Measurements from ENCODE around the gene SCARB2. TPM values are rescaled to one million over a fixed set of nuclear protein-coding genes. Genes with fewer than 3 reads are reported as not detected.
A peak's percentile ranks its signal among the peaks of the same experiment; 100 is the strongest.

Gene SCARB2
- total and polyA plus RNA-seq, 10 donors = 27.2 to 201 (median 141) TPM

- no peak for DNase-seq
- Histone ChIP-seq H3K36me3 (peaks cover 0 to 6% (median 0%) of the 10 kb centered on the region in 6 donors), H3K27ac (no peak overlapping the region), H3K9me3 (no peaks in the 10 kb centered on the region), H3K27me3 (replicated peaks in 1 of 7) (no peaks in the 10 kb centered on the region), H3K4me1 (peaks cover 30 to 100% (median 65%) of the 10 kb centered on the region in 6 donors), H3K4me3 (no peak overlapping the region)
- TF ChIP-seq, protein P1, sequence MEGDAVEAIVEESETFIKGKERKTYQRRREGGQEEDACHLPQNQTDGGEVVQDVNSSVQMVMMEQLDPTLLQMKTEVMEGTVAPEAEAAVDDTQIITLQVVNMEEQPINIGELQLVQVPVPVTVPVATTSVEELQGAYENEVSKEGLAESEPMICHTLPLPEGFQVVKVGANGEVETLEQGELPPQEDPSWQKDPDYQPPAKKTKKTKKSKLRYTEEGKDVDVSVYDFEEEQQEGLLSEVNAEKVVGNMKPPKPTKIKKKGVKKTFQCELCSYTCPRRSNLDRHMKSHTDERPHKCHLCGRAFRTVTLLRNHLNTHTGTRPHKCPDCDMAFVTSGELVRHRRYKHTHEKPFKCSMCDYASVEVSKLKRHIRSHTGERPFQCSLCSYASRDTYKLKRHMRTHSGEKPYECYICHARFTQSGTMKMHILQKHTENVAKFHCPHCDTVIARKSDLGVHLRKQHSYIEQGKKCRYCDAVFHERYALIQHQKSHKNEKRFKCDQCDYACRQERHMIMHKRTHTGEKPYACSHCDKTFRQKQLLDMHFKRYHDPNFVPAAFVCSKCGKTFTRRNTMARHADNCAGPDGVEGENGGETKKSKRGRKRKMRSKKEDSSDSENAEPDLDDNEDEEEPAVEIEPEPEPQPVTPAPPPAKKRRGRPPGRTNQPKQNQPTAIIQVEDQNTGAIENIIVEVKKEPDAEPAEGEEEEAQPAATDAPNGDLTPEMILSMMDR (IDR thresholded peaks at IDR 0.05 in 8 of 11, conservative IDR thresholded peaks at IDR 0.05 in 3 of 11) = no peak
- TF ChIP-seq POLR2A (IDR thresholded peaks at IDR 0.05) = no peak
- no peak for TF ChIP-seq POLR2AphosphoS5 (IDR thresholded peaks at IDR 0.05)
- intact Hi-C loops (cut with DNase I; ENCODE audit: low total_unique reads) = no loop called here
- WGBS, 5 donors = 93 to 100% (median 95%) methylated on average over 1 of the region's 1 CpG
These were observed 8.7 kb downstream of the SCARB2 start for GRCh38 chr4:76204936-76205335.

DNA sequence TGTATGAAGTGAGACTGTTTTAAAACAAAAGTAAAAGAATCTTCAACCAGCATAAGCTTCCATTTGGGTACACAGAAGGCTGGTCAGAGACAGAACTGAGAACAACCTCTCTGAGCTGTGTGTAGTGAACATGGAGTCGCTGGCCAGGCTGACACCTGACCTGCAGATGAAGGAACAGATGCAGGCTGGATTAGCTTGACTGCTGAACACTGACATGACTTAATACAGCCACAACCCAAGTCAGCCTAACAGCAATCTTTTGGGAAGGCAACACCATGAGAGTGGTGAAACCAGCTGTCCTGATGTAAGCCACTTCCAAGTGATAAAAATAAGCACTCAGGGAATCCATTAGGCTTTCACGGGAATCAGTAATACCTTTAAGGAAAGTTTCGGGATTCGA, 10.1 kb downstream of the SCARB2 start:
- H3K27me3 ChIP-seq (replicated peaks in 1 of 7) = no peaks in the 10 kb centered on the region
- H3K4me1 ChIP-seq = peaks cover 29 to 100% (median 64%) of the 10 kb centered on the region in 6 donors
- 78 to 93% (median 89%) methylated on average over 4 of the region's 4 CpGs for WGBS, 5 donors
- no peaks in the 10 kb centered on the region for H3K9me3 ChIP-seq
- intact Hi-C loops (cut with DNase I; ENCODE audit: low total_unique reads) = no loop called here
- TF ChIP-seq POLR2AphosphoS5 (IDR thresholded peaks at IDR 0.05) (no peak), POLR2A (IDR thresholded peaks at IDR 0.05) (no peak)
- TF ChIP-seq, protein P1 (IDR thresholded peaks at IDR 0.05 in 8 of 11, conservative IDR thresholded peaks at IDR 0.05 in 3 of 11) = no peak
- H3K4me3 ChIP-seq = no peak overlapping the region
- no peak for DNase-seq
- no peak overlapping the region for H3K27ac ChIP-seq
- H3K36me3 ChIP-seq = no peaks in the 10 kb centered on the region

GRCh38 chr4:76201276-76201675, 12.3 kb downstream of the SCARB2 start:
- TF ChIP-seq POLR2AphosphoS5 (IDR thresholded peaks at IDR 0.05) (no peak), POLR2A (IDR thresholded peaks at IDR 0.05) (no peak)
- TF ChIP-seq, protein P1 (IDR thresholded peaks at IDR 0.05 in 8 of 11, conservative IDR thresholded peaks at IDR 0.05 in 3 of 11) = no peak
- intact Hi-C loops (cut with DNase I; ENCODE audit: low total_unique reads) = no loop called here
- Histone ChIP-seq H3K36me3 (peaks cover 0 to 13% (median 0%) of the 10 kb centered on the region in 6 donors), H3K27ac (peak overlapping the region in 5 of 8 donors; percentile 1 to 82 (median 77)), H3K4me1 (peaks cover 35 to 100% (median 63%) of the 10 kb centered on the region in 6 donors), H3K9me3 (no peaks in the 10 kb centered on the region), H3K4me3 (no peak overlapping the region), H3K27me3 (replicated peaks in 1 of 7) (no peaks in the 10 kb centered on the region)
- no peak for DNase-seq
- WGBS, 5 donors = 96 to 98% (median 97%) methylated on average over 4 of the region's 4 CpGs

- Histone ChIP-seq H3K4me3 (no peak overlapping the region), H3K4me1 (peaks cover 37 to 100% (median 62%) of the 10 kb centered on the region in 6 donors), H3K27ac (peak overlapping the region in 5 of 8 donors; percentile 58 to 82 (median 77)), H3K27me3 (replicated peaks in 1 of 7) (no peaks in the 10 kb centered on the region), H3K9me3 (no peaks in the 10 kb centered on the region), H3K36me3 (peaks cover 0 to 17% (median 0%) of the 10 kb centered on the region in 6 donors)
- intact Hi-C loops (cut with DNase I; ENCODE audit: low total_unique reads) = no loop called here
- DNase-seq = no peak
- 82 to 92% (median 92%) methylated on average over 4 of the region's 4 CpGs for WGBS, 5 donors
- TF ChIP-seq, protein P1 (IDR thresholded peaks at IDR 0.05 in 8 of 11, conservative IDR thresholded peaks at IDR 0.05 in 3 of 11) = no peak
- TF ChIP-seq POLR2A (IDR thresholded peaks at IDR 0.05) (no peak), POLR2AphosphoS5 (IDR thresholded peaks at IDR 0.05) (no peak)
These were observed 12.8 kb downstream of the SCARB2 start for GRCh38 chr4:76200771-76201231.

Data from spleen (tissue), 11 donors.